GM06990 (cell line): Measurements from ENCODE around the gene RNU7-1.

Source experiments
- DNase-seq: peaks from one replicate; pipeline ENCODE4 v3.0.0-alpha.2; 2011; ENCODE audit not compliant: insufficient read length; ENCODE audit errors: extremely low read depth
- H3K27me3 ChIP-seq: replicated peaks from 2 replicates; pipeline ENCODE4 v1.6.0; 2011; ENCODE audit warnings: low read length; ENCODE audit not compliant: control insufficient read depth, insufficient read depth
- H3K36me3 ChIP-seq: 2 replicates; pipeline ENCODE4 v1.5.1; 2011; ENCODE audit warnings: low read length; ENCODE audit not compliant: control insufficient read depth, insufficient read depth
- H3K4me3 ChIP-seq: replicated peaks from 2 replicates; pipeline ENCODE4 v1.5.1; 2011; ENCODE audit warnings: low read depth, mild to moderate bottlenecking, control low read depth, low read length
- TF ChIP-seq, protein P1 (sequence below): IDR thresholded peaks from 2 replicates; pipeline ENCODE4 v1.5.1; 2011; ENCODE audit warnings: low read length, control low read depth, mild to moderate bottlenecking, inconsistent platforms; ENCODE audit not compliant: insufficient read depth, poor library complexity, severe bottlenecking

The RNU7-1 gene

DNA sequence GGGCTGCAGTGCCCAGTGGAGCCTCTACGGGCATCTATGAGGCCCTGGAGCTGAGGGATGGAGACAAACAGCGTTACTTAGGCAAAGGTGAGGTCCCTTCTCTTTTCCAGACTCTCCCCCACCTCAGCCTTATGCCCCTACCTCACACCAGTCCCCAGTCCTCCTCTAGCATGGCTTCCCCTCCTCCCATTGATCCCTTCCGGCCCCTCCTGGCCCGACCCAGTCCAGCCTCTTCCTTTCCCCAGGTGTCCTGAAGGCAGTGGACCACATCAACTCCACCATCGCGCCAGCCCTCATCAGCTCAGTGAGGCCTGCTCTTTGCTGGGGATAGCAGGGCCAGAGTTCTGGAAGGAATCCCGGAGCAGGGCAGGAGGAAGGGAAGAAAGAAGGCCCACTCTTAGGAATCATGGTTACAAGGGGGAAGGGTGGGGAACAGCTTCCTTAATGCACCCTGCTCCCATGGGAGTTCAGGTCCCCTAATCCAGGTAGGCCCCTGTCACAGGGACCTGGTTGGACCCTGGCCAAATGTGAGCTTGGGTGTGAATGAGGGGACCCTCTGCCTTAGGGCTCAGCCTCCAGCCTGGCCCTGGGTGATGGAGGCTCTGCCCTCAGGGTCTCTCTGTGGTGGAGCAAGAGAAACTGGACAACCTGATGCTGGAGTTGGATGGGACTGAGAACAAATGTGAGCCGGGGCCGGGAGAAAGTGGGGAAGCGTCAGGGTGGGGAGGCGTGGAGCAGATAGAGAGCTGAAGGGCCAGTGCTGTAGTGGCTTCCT, 27.0 kb upstream of the RNU7-1 start:
- Histone ChIP-seq H3K27me3 (no peaks in the 10 kb centered on the region), H3K4me3 (no peak overlapping the region), H3K36me3 (peaks cover 2% of the 10 kb centered on the region)
- TF ChIP-seq, protein P1, sequence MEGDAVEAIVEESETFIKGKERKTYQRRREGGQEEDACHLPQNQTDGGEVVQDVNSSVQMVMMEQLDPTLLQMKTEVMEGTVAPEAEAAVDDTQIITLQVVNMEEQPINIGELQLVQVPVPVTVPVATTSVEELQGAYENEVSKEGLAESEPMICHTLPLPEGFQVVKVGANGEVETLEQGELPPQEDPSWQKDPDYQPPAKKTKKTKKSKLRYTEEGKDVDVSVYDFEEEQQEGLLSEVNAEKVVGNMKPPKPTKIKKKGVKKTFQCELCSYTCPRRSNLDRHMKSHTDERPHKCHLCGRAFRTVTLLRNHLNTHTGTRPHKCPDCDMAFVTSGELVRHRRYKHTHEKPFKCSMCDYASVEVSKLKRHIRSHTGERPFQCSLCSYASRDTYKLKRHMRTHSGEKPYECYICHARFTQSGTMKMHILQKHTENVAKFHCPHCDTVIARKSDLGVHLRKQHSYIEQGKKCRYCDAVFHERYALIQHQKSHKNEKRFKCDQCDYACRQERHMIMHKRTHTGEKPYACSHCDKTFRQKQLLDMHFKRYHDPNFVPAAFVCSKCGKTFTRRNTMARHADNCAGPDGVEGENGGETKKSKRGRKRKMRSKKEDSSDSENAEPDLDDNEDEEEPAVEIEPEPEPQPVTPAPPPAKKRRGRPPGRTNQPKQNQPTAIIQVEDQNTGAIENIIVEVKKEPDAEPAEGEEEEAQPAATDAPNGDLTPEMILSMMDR = no peak
- DNase-seq = no peak

DNA sequence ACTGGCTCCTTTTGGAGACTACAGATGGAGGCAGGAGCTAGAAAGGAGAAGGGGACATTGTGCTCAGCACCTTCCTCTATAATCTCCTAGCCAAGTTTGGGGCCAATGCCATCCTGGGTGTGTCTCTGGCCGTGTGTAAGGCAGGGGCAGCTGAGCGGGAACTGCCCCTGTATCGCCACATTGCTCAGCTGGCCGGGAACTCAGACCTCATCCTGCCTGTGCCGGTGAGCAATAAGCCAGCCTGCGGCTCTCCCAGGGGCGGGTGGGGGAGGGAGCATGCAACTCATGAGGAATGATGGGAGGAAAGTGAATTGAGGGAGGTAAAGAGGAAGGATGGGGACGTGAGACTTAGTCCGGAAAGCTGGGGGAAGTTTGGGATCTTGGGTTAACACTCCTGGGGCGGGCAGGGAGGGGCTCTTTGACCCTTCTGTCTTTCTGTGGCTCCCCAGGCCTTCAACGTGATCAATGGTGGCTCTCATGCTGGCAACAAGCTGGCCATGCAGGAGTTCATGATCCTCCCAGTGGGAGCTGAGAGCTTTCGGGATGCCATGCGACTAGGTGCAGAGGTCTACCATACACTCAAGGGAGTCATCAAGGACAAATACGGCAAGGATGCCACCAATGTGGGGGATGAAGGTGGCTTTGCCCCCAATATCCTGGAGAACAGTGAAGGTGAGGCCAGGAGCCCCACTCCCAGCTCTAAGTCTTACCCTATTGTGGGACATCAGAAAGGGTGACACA, 26.0 kb upstream of the RNU7-1 start:
- H3K27me3 ChIP-seq = no peaks in the 10 kb centered on the region
- DNase-seq = no peak

DNA sequence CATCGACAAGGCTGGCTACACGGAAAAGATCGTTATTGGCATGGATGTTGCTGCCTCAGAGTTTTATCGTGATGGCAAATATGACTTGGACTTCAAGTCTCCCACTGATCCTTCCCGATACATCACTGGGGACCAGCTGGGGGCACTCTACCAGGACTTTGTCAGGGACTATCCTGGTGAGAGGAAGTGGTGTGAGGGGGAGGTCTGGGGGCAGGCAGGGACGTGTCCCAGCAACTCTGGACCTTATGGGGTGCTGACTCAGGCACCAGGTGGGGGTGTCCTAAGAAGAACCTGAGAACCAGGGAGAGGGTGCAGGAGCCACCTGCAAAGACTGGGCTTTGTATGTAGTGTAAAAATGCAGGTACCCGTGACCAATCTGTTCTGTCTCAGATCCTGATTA, 24.0 kb upstream of the RNU7-1 start:
- TF ChIP-seq, protein P1 = peak; percentile 10
- peaks cover 4% of the 10 kb centered on the region for H3K36me3 ChIP-seq
- no peaks in the 10 kb centered on the region for H3K27me3 ChIP-seq
- H3K4me3 ChIP-seq = no peak overlapping the region
- no peak for DNase-seq

More for the DNA sequence above, 26.0 kb upstream of the RNU7-1 start:
- TF ChIP-seq, protein P1 = no peak
- Histone ChIP-seq H3K4me3 (no peak overlapping the region), H3K36me3 (peaks cover 4% of the 10 kb centered on the region)

DNA sequence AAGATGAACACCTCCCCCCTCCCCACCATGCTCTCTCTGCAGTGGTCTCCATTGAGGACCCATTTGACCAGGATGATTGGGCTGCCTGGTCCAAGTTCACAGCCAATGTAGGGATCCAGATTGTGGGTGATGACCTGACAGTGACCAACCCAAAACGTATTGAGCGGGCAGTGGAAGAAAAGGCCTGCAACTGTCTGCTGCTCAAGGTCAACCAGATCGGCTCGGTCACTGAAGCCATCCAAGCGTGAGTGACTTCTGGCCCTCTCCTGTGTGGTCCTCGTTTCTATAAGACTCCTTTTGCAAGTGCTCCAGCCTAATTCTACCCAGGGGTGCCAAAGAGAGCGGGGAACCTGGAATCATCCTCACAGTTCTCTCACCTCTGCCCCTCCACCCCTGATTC, 22.1 kb upstream of the RNU7-1 start:
- Histone ChIP-seq H3K36me3 (peaks cover 4% of the 10 kb centered on the region), H3K4me3 (no peak overlapping the region), H3K27me3 (no peaks in the 10 kb centered on the region)
- TF ChIP-seq, protein P1 = no peak
- no peak for DNase-seq

DNA sequence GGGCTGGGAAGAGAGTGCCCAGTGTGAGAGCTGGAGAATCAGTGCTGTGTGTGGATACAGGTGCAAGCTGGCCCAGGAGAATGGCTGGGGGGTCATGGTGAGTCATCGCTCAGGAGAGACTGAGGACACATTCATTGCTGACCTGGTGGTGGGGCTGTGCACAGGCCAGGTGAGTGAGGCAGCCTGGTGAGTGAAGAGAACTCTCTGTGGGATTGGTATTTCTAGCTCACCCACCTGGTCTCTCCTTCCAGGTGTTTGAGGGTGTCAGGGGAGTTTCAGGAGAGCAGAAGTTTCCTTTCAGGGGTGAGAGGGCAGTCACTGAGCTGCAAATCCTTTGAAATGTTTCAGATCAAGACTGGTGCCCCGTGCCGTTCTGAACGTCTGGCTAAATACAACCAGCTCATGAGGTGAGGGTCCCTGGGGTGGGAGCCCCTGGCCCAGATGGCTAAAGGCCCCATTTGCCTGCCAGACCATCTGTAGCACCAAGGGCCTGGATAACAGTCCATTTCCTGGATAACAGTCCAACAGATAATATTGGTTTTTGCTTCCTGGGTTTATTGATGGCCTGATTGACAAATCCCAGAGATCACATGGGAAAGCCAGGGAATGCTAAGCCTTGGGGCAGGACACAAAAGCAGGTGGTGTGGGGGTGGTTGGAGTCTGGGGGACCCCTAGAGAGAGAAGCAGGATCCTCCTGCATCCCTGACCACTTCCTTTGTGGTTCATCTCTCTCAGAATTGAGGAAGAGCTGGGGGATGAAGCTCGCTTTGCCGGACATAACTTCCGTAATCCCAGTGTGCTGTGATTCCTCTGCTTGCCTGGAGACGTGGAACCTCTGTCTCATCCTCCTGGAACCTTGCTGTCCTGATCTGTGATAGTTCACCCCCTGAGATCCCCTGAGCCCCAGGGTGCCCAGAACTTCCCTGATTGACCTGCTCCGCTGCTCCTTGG, 21.3 kb upstream of the RNU7-1 start:
- TF ChIP-seq, protein P1 = peak; percentile 9
- Histone ChIP-seq H3K36me3 (peaks cover 4% of the 10 kb centered on the region), H3K27me3 (no peaks in the 10 kb centered on the region), H3K4me3 (no peak overlapping the region)
- DNase-seq = no peak
